HEK293 (cell line): ENCODE results near the gene DPYSL5.

ENCODE experiments used
- GLIS1 ChIP-seq: fragments of 450-650 bp; formaldehyde crosslinking; IDR thresholded peaks from 2 replicates; pipeline ENCODE4 v1.5.1; 2016; ENCODE audit warnings: missing biosample characterization, missing genetic modification characterization
- ZEB2 ChIP-seq: fragments of 450-650 bp; formaldehyde crosslinking; IDR thresholded peaks from 2 replicates; pipeline ENCODE4 v1.5.1; 2016; ENCODE audit warnings: missing biosample characterization, missing genetic modification characterization
- ZNF629 ChIP-seq: fragments of 450-650 bp; formaldehyde crosslinking; IDR thresholded peaks from 2 replicates; pipeline ENCODE4 v1.5.1; 2017; ENCODE audit warnings: missing biosample characterization, missing genetic modification characterization
- TF ChIP-seq, protein P1 (sequence below): fragments of 450-650 bp; formaldehyde crosslinking; IDR thresholded peaks from 2 replicates; pipeline ENCODE4 v1.5.1; 2016; ENCODE audit warnings: missing biosample characterization, missing genetic modification characterization

GRCh38 chr2:26850505-26850904, 2.6 kb downstream of the DPYSL5 start:
- TF ChIP-seq ZEB2 (tag by site-specific recombination) (no peak), ZNF629 (tag by site-specific recombination) (no peak), GLIS1 (no peak)
- TF ChIP-seq, protein P1, sequence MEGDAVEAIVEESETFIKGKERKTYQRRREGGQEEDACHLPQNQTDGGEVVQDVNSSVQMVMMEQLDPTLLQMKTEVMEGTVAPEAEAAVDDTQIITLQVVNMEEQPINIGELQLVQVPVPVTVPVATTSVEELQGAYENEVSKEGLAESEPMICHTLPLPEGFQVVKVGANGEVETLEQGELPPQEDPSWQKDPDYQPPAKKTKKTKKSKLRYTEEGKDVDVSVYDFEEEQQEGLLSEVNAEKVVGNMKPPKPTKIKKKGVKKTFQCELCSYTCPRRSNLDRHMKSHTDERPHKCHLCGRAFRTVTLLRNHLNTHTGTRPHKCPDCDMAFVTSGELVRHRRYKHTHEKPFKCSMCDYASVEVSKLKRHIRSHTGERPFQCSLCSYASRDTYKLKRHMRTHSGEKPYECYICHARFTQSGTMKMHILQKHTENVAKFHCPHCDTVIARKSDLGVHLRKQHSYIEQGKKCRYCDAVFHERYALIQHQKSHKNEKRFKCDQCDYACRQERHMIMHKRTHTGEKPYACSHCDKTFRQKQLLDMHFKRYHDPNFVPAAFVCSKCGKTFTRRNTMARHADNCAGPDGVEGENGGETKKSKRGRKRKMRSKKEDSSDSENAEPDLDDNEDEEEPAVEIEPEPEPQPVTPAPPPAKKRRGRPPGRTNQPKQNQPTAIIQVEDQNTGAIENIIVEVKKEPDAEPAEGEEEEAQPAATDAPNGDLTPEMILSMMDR, result no peak
